HuH-7 (cell line): ENCODE results near the gene CFHR5.
"Not testable (repeated sequence)": the region's sequence is repeated elsewhere in the genome, so short reads cannot be mapped to it uniquely, and the experiment has no call there.

ENCODE experiments used
- DNase-seq: peaks from one replicate; pipeline ENCODE4 v3.0.0; 2011; ENCODE audit warnings: low spot score

The CFHR5 gene

DNA sequence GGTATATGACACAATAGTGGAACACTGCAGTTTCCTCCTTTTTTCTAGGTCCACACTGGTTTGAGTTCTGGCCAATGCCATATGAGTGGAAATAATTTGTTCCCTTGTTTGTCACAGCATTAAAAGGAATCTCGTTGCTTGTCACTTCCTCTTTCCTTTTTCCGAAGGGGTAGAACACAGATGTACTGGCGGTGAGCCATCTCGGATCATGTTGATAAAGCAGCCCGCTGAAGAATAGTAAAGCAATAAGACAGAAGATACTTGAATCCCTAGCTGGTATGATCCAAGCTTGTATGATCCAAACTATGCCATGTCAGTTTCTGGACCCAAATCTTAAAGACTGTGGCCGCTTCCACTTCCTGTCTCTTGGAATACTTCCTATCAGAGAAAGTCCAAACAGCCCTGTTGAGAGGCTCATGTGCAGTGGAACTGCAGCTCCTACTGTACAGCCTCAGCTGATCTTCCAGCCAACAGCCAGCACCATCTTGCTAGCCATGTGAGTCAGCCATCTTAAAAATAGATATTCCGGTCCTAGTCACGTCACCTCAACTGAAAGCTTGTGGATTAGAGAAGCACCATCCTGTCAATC lies 40.3 kb downstream of the CFHR5 start:
- DNase-seq = no peak

DNA sequence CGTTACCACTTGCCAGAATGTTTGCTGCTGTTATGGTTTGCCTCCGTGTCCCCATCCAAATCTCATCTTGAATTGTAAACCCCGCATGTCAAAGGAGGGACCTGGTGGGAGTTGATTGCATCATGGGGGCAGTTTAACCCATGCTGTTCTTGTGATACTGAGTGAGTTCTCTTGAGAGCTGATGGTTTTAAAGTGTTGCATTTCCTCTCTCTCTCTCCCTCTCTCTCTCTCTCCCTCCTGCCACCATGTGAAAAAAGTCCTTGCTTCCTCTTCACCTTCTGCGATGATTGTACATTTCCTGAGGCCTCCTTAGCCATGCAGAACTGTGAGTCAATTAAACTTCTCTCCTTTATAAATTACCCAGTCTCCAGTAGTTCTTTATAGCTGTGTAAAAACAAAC lies 44.4 kb downstream of the CFHR5 start:
- no peak for DNase-seq

DNA sequence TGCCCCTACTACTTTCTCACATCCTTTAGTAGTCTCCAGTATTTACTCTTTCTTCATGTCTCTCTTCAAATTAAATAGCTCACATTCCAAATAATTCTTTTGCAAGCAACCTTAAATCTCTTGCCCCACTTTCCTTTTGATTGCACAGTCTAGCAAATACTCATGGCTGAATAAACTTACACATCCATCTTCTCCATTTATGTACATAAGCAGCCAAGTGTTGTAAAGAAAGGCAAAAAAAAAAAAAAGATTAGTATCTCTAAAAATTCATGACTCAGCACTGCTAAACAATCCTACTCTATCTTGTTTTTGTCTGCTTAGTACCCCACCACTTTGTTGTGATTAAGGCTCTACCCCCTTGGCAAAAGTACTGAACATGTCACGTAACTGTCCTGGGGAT lies 47.1 kb downstream of the CFHR5 start:
- DNase-seq = no peak

DNA sequence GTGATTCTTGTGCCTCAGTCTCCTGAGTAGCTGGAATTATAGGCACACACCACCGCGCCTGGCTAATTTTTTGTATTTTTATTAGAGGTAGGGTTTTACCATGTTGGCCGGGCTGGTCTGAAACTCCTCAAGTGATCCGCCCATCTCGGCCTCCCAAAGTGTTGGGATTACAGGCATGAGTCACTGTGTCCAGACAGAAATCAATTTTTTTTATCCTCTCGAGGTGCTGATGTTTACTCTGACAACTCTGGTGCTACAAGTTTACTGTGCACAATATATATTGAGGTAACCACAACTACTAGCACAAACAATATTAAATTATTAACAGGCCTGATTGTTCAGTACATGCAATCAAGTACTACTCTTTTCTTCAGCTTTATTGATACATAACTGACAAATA lies 50.0 kb downstream of the CFHR5 start:
- no peak for DNase-seq

DNA sequence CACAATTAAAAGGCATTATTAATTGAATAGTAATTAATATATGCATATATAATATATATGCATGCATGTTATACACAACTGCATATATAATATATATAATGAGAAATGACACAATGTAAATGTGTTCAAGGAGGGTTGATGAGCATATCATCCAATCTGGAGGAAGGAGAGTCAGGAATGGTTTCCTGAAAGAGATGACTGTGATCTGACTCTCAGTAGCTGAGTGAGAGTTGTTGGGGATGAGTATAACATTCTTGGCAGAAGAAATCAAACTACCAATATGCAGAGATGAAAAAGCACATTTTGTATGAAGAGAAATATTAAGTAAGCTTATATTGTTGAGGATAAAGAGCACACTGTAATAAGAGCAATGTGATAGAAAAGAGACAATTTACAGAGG lies 52.4 kb downstream of the CFHR5 start:
- no peak for DNase-seq

DNA sequence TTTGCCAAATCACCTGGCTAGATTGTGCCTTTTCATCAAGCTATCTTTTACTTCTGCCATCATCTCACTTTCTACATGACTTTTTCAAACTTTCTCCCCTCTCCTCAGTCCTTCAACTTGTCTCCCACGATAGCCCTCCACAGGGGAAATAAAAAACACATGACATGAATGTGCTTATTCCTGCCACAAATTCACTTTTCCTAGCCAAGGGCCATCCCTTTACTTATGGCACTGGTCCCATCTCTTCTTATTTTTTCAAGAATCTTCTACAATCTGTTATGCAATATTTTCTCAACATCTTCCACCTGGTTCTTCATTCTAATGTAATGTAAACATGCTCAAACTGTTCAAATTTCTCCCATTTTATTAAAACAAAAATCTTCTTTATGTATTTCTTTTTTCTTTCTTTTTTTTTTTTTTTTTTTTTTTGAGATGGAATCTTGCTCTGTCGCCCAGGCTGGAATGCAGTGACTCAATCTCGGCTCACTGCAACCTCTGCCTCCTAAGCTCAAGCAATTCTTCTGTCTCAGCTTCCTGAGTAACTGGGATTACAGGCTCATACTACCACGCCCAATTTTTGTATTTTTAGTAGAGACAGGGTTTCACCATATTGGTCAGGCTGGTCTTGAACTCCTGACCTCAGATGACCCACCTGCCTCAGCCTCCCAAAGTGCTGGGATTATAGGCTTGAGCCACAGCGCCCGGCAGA lies 57.4 kb downstream of the CFHR5 start:
- DNase-seq = not testable (repeated sequence)

DNA sequence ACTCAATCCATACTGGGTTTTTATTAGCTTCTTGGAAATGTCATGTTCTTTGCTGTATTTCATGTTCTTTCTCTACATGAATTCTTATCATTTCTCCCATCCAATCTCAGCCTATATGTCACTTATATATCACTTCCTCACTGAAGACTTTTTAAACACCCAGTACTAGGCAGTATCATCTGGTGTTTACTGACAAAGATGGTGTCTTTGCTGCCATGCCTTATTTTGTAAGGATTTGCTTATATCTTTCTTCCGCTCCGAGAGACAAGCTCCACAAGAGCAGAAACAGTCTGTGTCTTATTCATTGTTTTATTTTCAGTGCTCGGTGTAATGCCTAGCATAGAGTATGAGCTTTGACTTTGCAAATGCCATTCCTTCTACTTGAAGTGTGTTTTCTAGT lies 59.5 kb downstream of the CFHR5 start:
- DNase-seq = no peak

DNA sequence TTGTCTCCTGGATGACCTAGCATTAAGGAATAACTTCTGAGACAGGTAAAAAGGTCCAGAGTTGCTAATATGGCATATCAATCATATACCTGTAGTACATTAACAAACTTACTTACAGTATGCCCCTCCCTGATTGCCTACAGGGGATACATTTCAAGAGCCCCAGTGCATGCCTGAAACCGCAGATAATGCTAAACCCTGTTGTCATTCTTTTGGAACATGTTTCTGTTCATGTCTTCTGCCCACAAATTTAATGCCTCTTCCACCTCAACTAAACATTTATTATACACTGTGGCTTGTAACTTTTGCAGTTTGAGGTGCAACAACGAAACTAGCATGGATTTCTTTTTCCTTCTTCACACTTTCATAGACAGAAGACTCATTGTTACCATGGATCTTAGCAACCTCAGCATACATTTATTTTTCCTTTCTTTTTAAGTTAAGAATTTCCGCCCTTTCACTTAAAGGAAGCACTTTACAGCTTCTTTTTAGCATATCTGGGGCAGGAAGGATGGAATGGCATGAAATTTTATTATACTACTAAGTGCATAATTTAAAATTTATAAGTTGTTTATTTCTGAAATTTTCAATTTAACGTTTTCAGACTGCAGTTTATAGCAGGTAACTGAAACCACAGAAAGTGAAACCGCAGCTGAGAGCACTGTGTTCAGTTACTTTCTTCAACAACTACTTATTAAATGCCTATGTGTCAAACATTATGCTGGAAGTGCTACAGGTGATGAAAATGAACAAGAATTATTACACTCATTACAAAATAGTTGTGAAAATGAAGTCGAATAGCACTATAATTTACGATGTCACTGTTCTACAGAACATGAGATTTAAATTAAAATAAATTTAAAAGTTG lies 64.4 kb downstream of the CFHR5 start:
- DNase-seq = no peak

DNA sequence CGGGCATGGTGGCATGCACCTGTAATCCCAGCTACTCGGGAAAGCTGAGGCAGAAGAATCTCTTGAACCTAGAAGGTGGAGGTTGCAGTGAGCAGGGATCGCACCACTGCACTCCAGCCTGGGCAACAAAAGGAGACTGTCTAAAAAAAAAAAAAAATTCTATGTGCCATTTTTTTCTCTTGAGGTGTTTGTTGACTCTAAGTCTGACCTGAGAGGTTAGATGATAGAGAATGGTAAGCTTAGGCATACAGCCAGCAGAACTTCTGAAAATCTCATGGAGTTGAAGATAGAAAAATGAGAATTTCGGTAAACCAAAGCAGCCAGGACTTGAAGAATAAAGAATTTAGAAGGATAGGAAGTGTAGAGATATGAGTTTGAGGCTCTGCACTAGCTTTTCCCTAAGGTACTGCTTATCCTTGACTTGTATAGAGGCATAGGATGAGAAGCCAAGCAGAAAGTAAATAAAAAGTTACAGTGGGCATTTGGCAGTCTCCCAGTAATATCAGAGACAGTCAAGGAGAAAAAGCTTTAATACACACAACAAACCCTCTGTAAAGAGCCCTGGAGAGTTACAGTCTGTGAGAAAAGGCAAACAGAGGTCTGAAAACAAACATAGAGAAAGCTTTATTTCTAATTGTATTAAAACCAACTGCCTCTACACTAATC lies 65.5 kb downstream of the CFHR5 start:
- DNase-seq = no peak

DNA sequence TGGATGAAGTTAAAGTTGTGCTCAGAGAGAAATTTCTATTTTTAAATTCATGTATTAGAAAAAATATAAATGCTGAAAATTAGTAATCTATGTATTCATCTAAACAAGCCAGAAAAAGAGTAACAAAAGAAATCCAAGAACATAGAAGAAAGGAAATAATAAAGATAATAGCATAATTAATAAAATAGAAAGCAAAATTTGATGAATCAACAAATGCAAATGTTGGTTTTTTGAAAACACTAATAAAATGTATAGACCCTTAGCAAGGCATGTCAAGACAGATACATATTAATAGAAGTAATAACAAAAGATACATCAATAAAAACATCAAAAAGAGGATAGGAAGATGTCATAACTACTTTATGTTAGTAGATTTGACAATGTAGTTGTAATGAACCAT lies 71.7 kb downstream of the CFHR5 start:
- DNase-seq = no peak
